ENCODE results near the gene RGS6. TPM values are rescaled to one million over a fixed set of nuclear protein-coding genes. Genes with fewer than 3 reads are reported as not detected.

Gene RGS6
- total and polyA plus RNA-seq, 4 experiments from 2014 or later, result 0.32 TPM; not detected in 3

DNA sequence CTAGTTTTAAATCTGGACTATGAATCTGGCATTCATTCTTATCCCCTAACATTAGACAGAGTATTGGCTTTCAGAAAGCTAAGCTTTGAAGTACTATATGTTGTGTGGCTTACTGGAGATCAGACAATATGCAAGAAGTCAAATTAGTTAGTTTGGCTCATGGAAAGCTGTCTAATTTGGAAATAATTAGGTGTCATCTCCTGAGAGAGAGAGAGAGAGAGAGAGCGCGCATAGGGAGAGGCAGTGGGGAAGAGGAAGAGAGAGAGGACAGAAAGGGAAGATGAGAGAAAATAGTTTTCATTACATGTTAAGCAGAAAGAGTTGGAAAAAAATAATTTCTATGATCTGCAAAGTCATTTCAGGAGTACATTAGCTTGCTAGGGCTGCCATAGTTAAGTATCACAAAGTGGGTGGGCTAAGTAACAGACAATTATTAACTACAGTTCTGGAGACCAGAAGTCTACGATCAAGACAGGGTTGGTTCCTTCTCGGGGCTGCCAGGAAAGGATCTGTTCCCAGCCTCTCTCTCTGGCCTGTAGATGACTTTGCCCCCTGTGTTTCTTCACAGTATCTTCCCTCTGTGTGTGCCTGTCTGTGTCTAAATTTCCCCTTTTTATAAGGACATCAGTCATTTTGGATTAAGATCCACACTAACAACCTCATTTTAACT lies 404.2 kb downstream of the RGS6 start:
- no peak overlapping the region for H3K27ac Mint-ChIP-seq
- no peaks in the 10 kb centered on the region for H3K36me3 Mint-ChIP-seq
- Histone ChIP-seq H3K27me3 (ENCODE audit: insufficient read depth, low read length) (no peaks in the 10 kb centered on the region), H3K27ac (ENCODE audit: low read depth, low read length) (no peak overlapping the region), H3K4me3 (ENCODE audit: low read length in 2 of 2) (no peak overlapping the region), H3K4me1 (ENCODE audit: insufficient read depth, low read length) (no peaks in the 10 kb centered on the region), H3K36me3 (ENCODE audit: insufficient read depth, low read length) (no peaks in the 10 kb centered on the region), H3K9me3 (ENCODE audit: control insufficient read depth in 1 of 2, low read length in 2 of 2) (no peaks in the 10 kb centered on the region)
- POLR2A ChIA-PET (ENCODE audit: partially characterized antibody), result no interaction called here
- CTCF ChIA-PET (ENCODE audit: partially characterized antibody), result no interaction called here
- intact Hi-C loops (cut with micrococcal nuclease), result no loop called here
- no peak for DNase-seq
- peaks cover 5 to 16% of the 10 kb centered on the region in 2 donors for H3K27me3 Mint-ChIP-seq
- H3K4me1 Mint-ChIP-seq, result no peaks in the 10 kb centered on the region
- H3K9me3 Mint-ChIP-seq, result peaks cover 0 to 4% (median 0%) of the 10 kb centered on the region in 8 donors
- no peak overlapping the region for H3K4me3 Mint-ChIP-seq

DNA sequence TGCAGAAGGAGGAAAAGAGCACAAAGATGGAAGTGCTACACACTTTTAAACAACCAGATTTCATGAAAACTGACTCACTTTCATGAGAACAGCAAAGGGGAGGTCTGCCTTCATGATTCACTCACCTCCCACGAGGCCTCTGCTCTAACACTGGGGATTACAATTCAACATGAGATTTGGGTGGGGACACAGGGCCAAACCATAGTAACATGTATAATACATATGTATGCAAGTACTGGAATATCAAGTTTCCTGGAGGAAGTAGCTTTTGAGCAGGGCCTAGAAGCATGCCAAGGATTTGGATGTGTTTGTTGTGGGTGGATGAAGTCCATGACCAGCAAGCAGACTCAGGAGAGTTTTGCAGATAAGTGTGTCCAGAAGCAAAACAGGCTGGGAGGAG lies 409.0 kb downstream of the RGS6 start:
- no peaks in the 10 kb centered on the region for H3K36me3 ChIP-seq (ENCODE audit: insufficient read depth, low read length)
- H3K4me1 ChIP-seq (ENCODE audit: insufficient read depth, low read length), result no peaks in the 10 kb centered on the region
- CTCF ChIA-PET (ENCODE audit: partially characterized antibody), result no interaction called here
- POLR2A ChIA-PET (ENCODE audit: partially characterized antibody), result no interaction called here
- no peaks in the 10 kb centered on the region for H3K27me3 ChIP-seq (ENCODE audit: insufficient read depth, low read length)
- peaks cover 0 to 4% (median 0%) of the 10 kb centered on the region in 8 donors for H3K9me3 Mint-ChIP-seq
- no peak overlapping the region for H3K4me3 Mint-ChIP-seq
- peaks cover 2 to 12% of the 10 kb centered on the region in 2 donors for H3K27me3 Mint-ChIP-seq
- H3K27ac ChIP-seq (ENCODE audit: low read depth, low read length), result no peak overlapping the region
- no peaks in the 10 kb centered on the region for H3K9me3 ChIP-seq (ENCODE audit: control insufficient read depth in 1 of 2, low read length in 2 of 2)
- H3K4me3 ChIP-seq (ENCODE audit: low read length in 2 of 2), result no peak overlapping the region
- intact Hi-C loops (cut with micrococcal nuclease), result no loop called here
- H3K27ac Mint-ChIP-seq, result no peak overlapping the region
- no peaks in the 10 kb centered on the region for H3K4me1 Mint-ChIP-seq
- no peak for DNase-seq
- no peaks in the 10 kb centered on the region for H3K36me3 Mint-ChIP-seq

- H3K27ac ChIP-seq (ENCODE audit: low read depth, low read length), result no peak overlapping the region
- CTCF ChIA-PET (ENCODE audit: partially characterized antibody), result no interaction called here
- Mint-ChIP-seq H3K27me3 (peaks cover 0 to 11% of the 10 kb centered on the region in 2 donors), H3K4me1 (no peaks in the 10 kb centered on the region), H3K4me3 (no peak overlapping the region), H3K36me3 (no peaks in the 10 kb centered on the region), H3K9me3 (peaks cover 0 to 4% (median 0%) of the 10 kb centered on the region in 8 donors), H3K27ac (no peak overlapping the region)
- no peak overlapping the region for H3K4me3 ChIP-seq (ENCODE audit: low read length in 2 of 2)
- no peak for DNase-seq
- no peaks in the 10 kb centered on the region for H3K4me1 ChIP-seq (ENCODE audit: insufficient read depth, low read length)
- intact Hi-C loops (cut with micrococcal nuclease), result no loop called here
- no peaks in the 10 kb centered on the region for H3K9me3 ChIP-seq (ENCODE audit: control insufficient read depth in 1 of 2, low read length in 2 of 2)
- no peaks in the 10 kb centered on the region for H3K36me3 ChIP-seq (ENCODE audit: insufficient read depth, low read length)
- H3K27me3 ChIP-seq (ENCODE audit: insufficient read depth, low read length), result no peaks in the 10 kb centered on the region
- POLR2A ChIA-PET (ENCODE audit: partially characterized antibody), result no interaction called here
Observed at GRCh38 chr14:72341686-72342085, 409.5 kb downstream of the RGS6 start.

DNA sequence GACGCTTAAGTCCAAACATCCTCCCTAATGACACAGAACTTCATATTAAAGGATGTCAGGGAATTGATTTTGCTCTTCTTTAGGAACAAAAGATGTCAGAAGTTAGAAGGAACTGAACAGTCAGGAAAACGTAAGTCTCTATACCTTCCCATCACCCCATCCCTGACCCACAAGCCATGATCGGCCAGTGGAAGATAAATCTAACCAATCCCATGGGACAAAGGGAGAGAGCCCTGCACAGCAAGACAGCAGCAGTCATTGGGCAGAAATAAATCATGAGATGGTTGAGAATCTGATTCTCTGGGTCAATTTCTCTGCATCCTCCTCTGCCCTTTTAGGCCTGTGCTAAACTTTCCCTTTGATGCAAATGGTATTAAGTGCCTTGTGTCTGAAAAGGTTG lies 414.9 kb downstream of the RGS6 start:
- Mint-ChIP-seq H3K27me3 (peaks cover 10 to 14% of the 10 kb centered on the region in 2 donors), H3K4me1 (no peaks in the 10 kb centered on the region), H3K9me3 (peaks cover 0 to 4% (median 0%) of the 10 kb centered on the region in 8 donors)

DNA sequence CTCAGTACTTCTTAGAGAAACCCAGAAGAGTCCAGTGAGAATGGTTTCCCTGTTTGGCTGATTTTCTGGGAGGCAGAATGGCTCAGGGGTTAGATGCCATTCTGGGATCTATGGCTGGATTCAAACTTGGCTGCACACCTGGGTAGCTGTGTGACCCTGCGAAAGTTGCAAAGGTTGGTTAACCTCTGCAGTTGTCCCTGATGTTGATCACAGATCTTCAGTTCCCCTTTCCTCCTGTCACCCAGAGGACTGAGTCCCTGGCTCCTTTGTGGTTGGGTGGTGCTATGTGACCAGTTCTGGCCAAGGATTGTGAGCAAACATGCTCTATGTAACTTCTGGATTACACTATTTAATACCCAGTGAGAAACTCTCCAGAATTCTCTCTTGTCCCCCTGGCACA lies 418.0 kb downstream of the RGS6 start:
- Histone ChIP-seq H3K27ac (ENCODE audit: low read depth, low read length) (no peak overlapping the region), H3K27me3 (ENCODE audit: insufficient read depth, low read length) (no peaks in the 10 kb centered on the region), H3K9me3 (ENCODE audit: control insufficient read depth in 1 of 2, low read length in 2 of 2) (no peaks in the 10 kb centered on the region), H3K36me3 (ENCODE audit: insufficient read depth, low read length) (no peaks in the 10 kb centered on the region), H3K4me3 (ENCODE audit: low read length in 2 of 2) (no peak overlapping the region), H3K4me1 (ENCODE audit: insufficient read depth, low read length) (no peaks in the 10 kb centered on the region)
- H3K36me3 Mint-ChIP-seq, result no peaks in the 10 kb centered on the region
- intact Hi-C loops (cut with micrococcal nuclease), result no loop called here
- H3K27me3 Mint-ChIP-seq, result peaks cover 15 to 20% of the 10 kb centered on the region in 2 donors
- POLR2A ChIA-PET (ENCODE audit: partially characterized antibody), result no interaction called here
- H3K4me1 Mint-ChIP-seq, result no peaks in the 10 kb centered on the region
- no peak overlapping the region for H3K4me3 Mint-ChIP-seq
- DNase-seq, result no peak
- H3K27ac Mint-ChIP-seq, result no peak overlapping the region
- H3K9me3 Mint-ChIP-seq, result peaks cover 0 to 3% (median 0%) of the 10 kb centered on the region in 8 donors
- CTCF ChIA-PET (ENCODE audit: partially characterized antibody), result no interaction called here

More for the DNA sequence above, 414.9 kb downstream of the RGS6 start:
- H3K27ac Mint-ChIP-seq, result no peak overlapping the region
- Histone ChIP-seq H3K27ac (ENCODE audit: low read depth, low read length) (no peak overlapping the region), H3K9me3 (ENCODE audit: control insufficient read depth in 1 of 2, low read length in 2 of 2) (no peaks in the 10 kb centered on the region), H3K4me1 (ENCODE audit: insufficient read depth, low read length) (no peaks in the 10 kb centered on the region), H3K4me3 (ENCODE audit: low read length in 2 of 2) (no peak overlapping the region), H3K36me3 (ENCODE audit: insufficient read depth, low read length) (no peaks in the 10 kb centered on the region), H3K27me3 (ENCODE audit: insufficient read depth, low read length) (no peaks in the 10 kb centered on the region)
- POLR2A ChIA-PET (ENCODE audit: partially characterized antibody), result no interaction called here
- no peak for DNase-seq
- H3K36me3 Mint-ChIP-seq, result no peaks in the 10 kb centered on the region
- H3K4me3 Mint-ChIP-seq, result no peak overlapping the region
- intact Hi-C loops (cut with micrococcal nuclease), result no loop called here
- CTCF ChIA-PET (ENCODE audit: partially characterized antibody), result no interaction called here

GRCh38 chr14:72352012-72352411 lies 419.8 kb downstream of the RGS6 start:
- Mint-ChIP-seq H3K36me3 (no peaks in the 10 kb centered on the region), H3K27ac (no peak overlapping the region), H3K4me1 (no peaks in the 10 kb centered on the region), H3K9me3 (peaks cover 0 to 7% (median under 1%) of the 10 kb centered on the region in 8 donors), H3K4me3 (no peak overlapping the region), H3K27me3 (peaks cover 22 to 28% of the 10 kb centered on the region in 2 donors)
- ChIA-PET POLR2A (ENCODE audit: partially characterized antibody) (no interaction called here), CTCF (ENCODE audit: partially characterized antibody) (no interaction called here)
- no peak overlapping the region for H3K27ac ChIP-seq (ENCODE audit: low read depth, low read length)
- DNase-seq, result no peak
- H3K9me3 ChIP-seq (ENCODE audit: control insufficient read depth in 1 of 2, low read length in 2 of 2), result no peaks in the 10 kb centered on the region
- H3K4me1 ChIP-seq (ENCODE audit: insufficient read depth, low read length), result no peaks in the 10 kb centered on the region
- no peaks in the 10 kb centered on the region for H3K27me3 ChIP-seq (ENCODE audit: insufficient read depth, low read length)
- H3K4me3 ChIP-seq (ENCODE audit: low read length in 2 of 2), result no peak overlapping the region
- intact Hi-C loops (cut with micrococcal nuclease), result no loop called here
- no peaks in the 10 kb centered on the region for H3K36me3 ChIP-seq (ENCODE audit: insufficient read depth, low read length)

DNA sequence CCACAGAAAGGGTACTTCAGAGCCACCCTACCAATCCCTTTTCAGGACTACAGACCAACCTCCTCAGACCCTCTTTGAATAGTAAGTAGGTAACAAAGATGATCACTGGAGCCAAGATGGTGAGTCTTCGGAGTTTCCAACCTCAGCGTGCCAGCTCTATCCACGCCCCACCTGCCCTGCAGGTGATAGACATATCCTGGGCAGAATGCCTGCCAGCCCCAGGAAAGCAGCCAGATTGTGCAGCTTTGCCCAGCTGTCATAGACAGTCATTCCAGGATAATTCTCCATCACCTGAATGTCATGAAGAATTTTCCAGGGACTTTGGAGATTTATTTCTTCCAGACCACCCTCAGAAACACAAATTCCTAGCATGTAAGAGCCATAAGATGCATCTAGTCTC lies 434.4 kb downstream of the RGS6 start:
- intact Hi-C loops (cut with micrococcal nuclease), result no loop called here
- ChIA-PET CTCF (ENCODE audit: partially characterized antibody) (no interaction called here), POLR2A (ENCODE audit: partially characterized antibody) (no interaction called here)
- no peak overlapping the region for H3K4me3 Mint-ChIP-seq
- Histone ChIP-seq H3K36me3 (ENCODE audit: insufficient read depth, low read length) (no peaks in the 10 kb centered on the region), H3K27ac (ENCODE audit: low read depth, low read length) (no peak overlapping the region), H3K4me1 (ENCODE audit: insufficient read depth, low read length) (no peaks in the 10 kb centered on the region), H3K4me3 (ENCODE audit: low read length in 2 of 2) (no peak overlapping the region), H3K9me3 (ENCODE audit: control insufficient read depth in 1 of 2, low read length in 2 of 2) (no peaks in the 10 kb centered on the region), H3K27me3 (ENCODE audit: insufficient read depth, low read length) (no peaks in the 10 kb centered on the region)
- H3K4me1 Mint-ChIP-seq, result no peaks in the 10 kb centered on the region
- no peaks in the 10 kb centered on the region for H3K36me3 Mint-ChIP-seq
- peaks cover 3 to 9% of the 10 kb centered on the region in 2 donors for H3K27me3 Mint-ChIP-seq
- DNase-seq, result no peak
- H3K9me3 Mint-ChIP-seq, result peaks cover 0 to 4% (median 0%) of the 10 kb centered on the region in 8 donors
- no peak overlapping the region for H3K27ac Mint-ChIP-seq

- intact Hi-C loops (cut with micrococcal nuclease), result no loop called here
- no peaks in the 10 kb centered on the region for H3K36me3 ChIP-seq (ENCODE audit: insufficient read depth, low read length)
- Mint-ChIP-seq H3K27ac (no peak overlapping the region), H3K4me3 (no peak overlapping the region), H3K27me3 (peaks cover 7 to 17% of the 10 kb centered on the region in 2 donors), H3K9me3 (peaks cover 1 to 9% (median 2%) of the 10 kb centered on the region in 8 donors), H3K4me1 (no peaks in the 10 kb centered on the region), H3K36me3 (no peaks in the 10 kb centered on the region)
- no peaks in the 10 kb centered on the region for H3K9me3 ChIP-seq (ENCODE audit: control insufficient read depth in 1 of 2, low read length in 2 of 2)
- DNase-seq, result no peak
- H3K27ac ChIP-seq (ENCODE audit: low read depth, low read length), result no peak overlapping the region
- no peak overlapping the region for H3K4me3 ChIP-seq (ENCODE audit: low read length in 2 of 2)
- POLR2A ChIA-PET (ENCODE audit: partially characterized antibody), result no interaction called here
- CTCF ChIA-PET (ENCODE audit: partially characterized antibody), result no interaction called here
- no peaks in the 10 kb centered on the region for H3K4me1 ChIP-seq (ENCODE audit: insufficient read depth, low read length)
- no peaks in the 10 kb centered on the region for H3K27me3 ChIP-seq (ENCODE audit: insufficient read depth, low read length)
Observed at GRCh38 chr14:72369106-72369505, 436.9 kb downstream of the RGS6 start.
